Measurements from ENCODE around the gene HSFX4. TPM values are rescaled to one million over a fixed set of nuclear protein-coding genes. Genes with fewer than 3 reads are reported as not detected.
A peak's percentile ranks its signal among the peaks of the same experiment; 100 is the strongest.

The HSFX4 gene
- total and polyA plus RNA-seq, 2 of the 13 experiments (the other 11 are each of a cell fraction or from before 2014, with no cell fraction given), result not detected

DNA sequence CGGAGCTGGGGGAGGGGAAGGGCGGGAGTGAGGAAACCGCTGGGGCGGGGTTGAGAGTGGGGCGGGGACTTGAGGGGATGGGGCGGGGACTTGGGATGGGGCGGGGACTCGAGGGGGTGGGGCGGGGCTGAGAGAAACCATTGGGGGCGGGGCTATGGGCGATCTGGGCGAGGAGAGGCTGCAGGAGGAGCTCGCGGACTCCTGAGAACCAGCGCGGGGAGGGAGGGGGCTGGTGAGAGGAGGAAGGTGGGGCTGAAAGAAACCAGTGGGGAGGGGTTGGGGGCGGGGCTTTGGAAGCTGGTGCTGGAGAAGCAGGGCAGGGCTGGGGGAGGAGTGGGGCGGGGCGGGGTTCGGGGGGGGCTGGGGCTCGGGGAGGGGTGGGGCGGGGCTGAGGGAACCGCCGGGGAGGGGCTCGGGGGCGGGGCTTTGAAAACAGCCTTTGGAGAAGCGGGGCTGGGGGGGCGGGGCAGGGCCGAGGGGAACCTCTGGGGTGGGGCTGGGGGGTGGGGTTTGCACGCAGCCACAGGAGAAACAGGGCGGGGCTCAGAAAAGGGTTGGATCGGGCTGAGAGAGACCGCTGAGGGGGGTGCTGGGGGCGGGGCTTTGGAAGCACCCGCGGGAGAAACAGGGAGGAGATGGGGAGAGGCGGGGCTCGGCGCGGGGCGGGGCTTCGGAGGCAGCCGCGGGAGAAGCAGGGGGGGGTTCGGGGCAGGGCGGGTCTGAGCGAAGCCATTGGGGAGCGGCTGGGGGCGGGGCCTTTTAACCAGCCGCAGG is 9.7 kb downstream of the HSFX4 start:
- Histone ChIP-seq H3K27me3 (ENCODE audit: control insufficient read depth in 1 of 2, insufficient read depth in 2 of 2, low read length in 2 of 2) (no peaks in the 10 kb centered on the region; a peak in 1 of 5 replicates), H3K9ac (ENCODE audit: insufficient read depth, low read depth, low read length) (no peak overlapping the region), H3K4me1 (ENCODE audit: insufficient read depth, low read length) (no peaks in the 10 kb centered on the region; the same call in 1 of the 2 replicates), H3K4me3 (replicated peaks in 1 of 3; ENCODE audit: insufficient read depth in 1 of 3, low read depth in 2 of 3, low read length in 3 of 3) (peak overlapping the region in 1 of 3 experiments; percentile 88; a peak in 2 of 6 replicates), H3K79me2 (ENCODE audit: insufficient read depth, low read length) (peaks cover 9% of the 10 kb centered on the region), H3K36me3 (replicated peaks in 1 of 2; ENCODE audit: control insufficient read depth in 1 of 2, insufficient read depth in 2 of 2, low read length in 2 of 2) (no peaks in the 10 kb centered on the region), H3K9me3 (ENCODE audit: low read length) (no peaks in the 10 kb centered on the region), H3K27ac (ENCODE audit: extremely low read length, insufficient read depth, low read length) (peak overlapping the region; percentile 86), H2AFZ (ENCODE audit: low read length) (no peak overlapping the region), H3K4me2 (ENCODE audit: low read depth, low read length) (no peak overlapping the region), H4K20me1 (ENCODE audit: insufficient read depth, low read length) (no peaks in the 10 kb centered on the region)
- intact Hi-C loops (cut with micrococcal nuclease; ENCODE audit: unreplicated experiment), result no loop called here
- ChIA-PET CTCF (ENCODE audit: low intra/inter-chr PET ratio, low total read pairs) (no interaction called here), POLR2A (interaction anchor here (2.3 to 3.4 kb wide), 3 partner anchors 399 to 754 kb away, joined by 9 to 16 read pairs (median 13); partner anchors contain the start of genes EOLA1 and MTMR1)
- BruUV-seq (replicated peaks), result no TSS peak
- TF ChIP-seq GZF1 (CRISPR knock-in tag; IDR thresholded peaks at IDR 0.05), result no peak
- no peak for TF ChIP-seq TBP (CRISPR knock-in tag; IDR thresholded peaks at IDR 0.05)
- no peak for TF ChIP-seq ARID2 (CRISPR knock-in tag; IDR thresholded peaks at IDR 0.05; ENCODE audit: borderline replicate concordance)
- no peak for ATAC-seq
- DNase-seq (ENCODE audit: low spot score), result peak; percentile 85
- 9% methylated on average over 28 of the region's 50 CpGs for WGBS (ENCODE audit: low lambda C conversion rate)
- no peak for FAIRE-seq
- in situ Hi-C loops (cut with HindIII; ENCODE audit: extremely low pct_ligation_motif_present, low pct_unique_long_range_greater_than_20kb), result no loop called here

GRCh38 chrX:149939655-149939904 is 10.2 kb downstream of the HSFX4 start:
- TF ChIP-seq ZFY (CRISPR knock-in tag; IDR thresholded peaks at IDR 0.05) (peak; percentile 17; the same call in 1 of the 2 replicates), RARA (CRISPR knock-in tag; IDR thresholded peaks at IDR 0.05) (no peak)
- no peaks in the 10 kb centered on the region for H3K9me3 ChIP-seq (ENCODE audit: low read length)
- no peaks in the 10 kb centered on the region; a peak in 1 of 5 replicates for H3K27me3 ChIP-seq (ENCODE audit: control insufficient read depth in 1 of 2, insufficient read depth in 2 of 2, low read length in 2 of 2)
- ChIA-PET POLR2A (interaction anchor here (0.9 to 3.4 kb wide), 5 partner anchors 400 to 1457 kb away, joined by 3 to 16 read pairs (median 9); partner anchors contain the start of genes EOLA1, MTMR1 and VMA21), CTCF (ENCODE audit: low intra/inter-chr PET ratio, low total read pairs) (no interaction called here)
- peak overlapping the region; percentile 49 to 78 (median 73); a peak in 5 of 6 replicates for H3K4me3 ChIP-seq (replicated peaks in 1 of 3; ENCODE audit: insufficient read depth in 1 of 3, low read depth in 2 of 3, low read length in 3 of 3)
- H3K79me2 ChIP-seq (ENCODE audit: insufficient read depth, low read length), result peaks cover 9% of the 10 kb centered on the region
- no TSS peak for BruUV-seq (replicated peaks)
- FAIRE-seq (no peak), DNase-seq (ENCODE audit: low spot score) (no peak), ATAC-seq (peak; percentile 54)
- H3K9ac ChIP-seq (ENCODE audit: insufficient read depth, low read depth, low read length), result peak overlapping the region; percentile 75
- no peaks in the 10 kb centered on the region for H4K20me1 ChIP-seq (ENCODE audit: insufficient read depth, low read length)
- WGBS (ENCODE audit: low lambda C conversion rate), result 0% methylated on average over 7 of the region's 17 CpGs
- H3K4me1 ChIP-seq (ENCODE audit: insufficient read depth, low read length), result no peaks in the 10 kb centered on the region; the same call in 1 of the 2 replicates
- H3K27ac ChIP-seq (ENCODE audit: extremely low read length, insufficient read depth, low read length), result peak overlapping the region; percentile 87
- in situ Hi-C loops (cut with HindIII; ENCODE audit: extremely low pct_ligation_motif_present, low pct_unique_long_range_greater_than_20kb), result no loop called here
- intact Hi-C loops (cut with micrococcal nuclease; ENCODE audit: unreplicated experiment), result no loop called here
- H2AFZ ChIP-seq (ENCODE audit: low read length), result no peak overlapping the region
- peak overlapping the region; percentile 71 for H3K4me2 ChIP-seq (ENCODE audit: low read depth, low read length)
- H3K36me3 ChIP-seq (replicated peaks in 1 of 2; ENCODE audit: control insufficient read depth in 1 of 2, insufficient read depth in 2 of 2, low read length in 2 of 2), result no peaks in the 10 kb centered on the region

Measured in HepG2 (cell line).